Superior temporal gyrus (tissue), 1 donor: ENCODE results near the gene AFG3L2.

Experiments used
- DNase-seq: peaks from one replicate; pipeline ENCODE4 v3.0.0-alpha.2; 2016; ENCODE audit errors: extremely low spot score

AFG3L2 gene

DNA sequence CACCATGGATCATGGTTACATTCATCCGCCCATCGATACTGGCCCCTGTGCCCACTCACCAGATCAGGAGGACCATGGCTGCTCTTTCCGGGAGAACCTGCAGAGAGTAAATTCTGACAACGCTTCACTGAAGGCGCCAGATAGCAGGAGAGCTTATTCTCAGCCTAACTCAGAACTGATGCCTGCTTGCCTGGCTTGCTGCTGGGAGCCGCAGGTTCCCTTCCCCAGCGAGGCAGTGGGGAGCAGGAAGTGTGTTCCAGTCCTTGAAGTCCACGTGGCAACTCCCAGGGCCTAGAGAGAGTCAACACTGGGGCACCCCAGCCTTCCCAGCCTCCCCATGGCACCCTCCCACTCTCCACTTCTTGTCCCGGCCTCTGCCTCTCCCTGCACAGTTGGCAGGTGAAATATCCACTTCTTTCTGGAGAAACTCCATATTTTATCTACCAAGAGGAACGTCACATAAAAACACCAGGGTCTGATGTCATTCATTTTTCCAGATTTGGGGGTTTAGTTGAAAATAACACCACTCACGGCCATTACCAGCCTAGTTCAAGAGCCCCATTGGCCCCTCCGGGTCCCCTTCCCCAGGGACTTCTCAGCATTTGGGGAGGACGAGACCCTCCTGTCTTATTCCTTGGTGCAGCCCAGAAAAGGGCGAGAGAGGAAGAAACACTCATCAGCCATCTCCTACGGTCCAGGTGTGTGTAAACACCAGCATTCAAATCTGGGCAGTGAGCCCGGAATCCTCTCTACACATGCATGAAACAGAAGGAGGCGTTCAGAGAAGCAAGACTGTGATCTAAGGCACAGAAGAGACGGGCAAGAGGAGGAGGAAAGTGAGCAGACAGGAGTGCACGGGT is 72.4 kb downstream of the AFG3L2 start:
- DNase-seq, result peak; percentile 30

DNA sequence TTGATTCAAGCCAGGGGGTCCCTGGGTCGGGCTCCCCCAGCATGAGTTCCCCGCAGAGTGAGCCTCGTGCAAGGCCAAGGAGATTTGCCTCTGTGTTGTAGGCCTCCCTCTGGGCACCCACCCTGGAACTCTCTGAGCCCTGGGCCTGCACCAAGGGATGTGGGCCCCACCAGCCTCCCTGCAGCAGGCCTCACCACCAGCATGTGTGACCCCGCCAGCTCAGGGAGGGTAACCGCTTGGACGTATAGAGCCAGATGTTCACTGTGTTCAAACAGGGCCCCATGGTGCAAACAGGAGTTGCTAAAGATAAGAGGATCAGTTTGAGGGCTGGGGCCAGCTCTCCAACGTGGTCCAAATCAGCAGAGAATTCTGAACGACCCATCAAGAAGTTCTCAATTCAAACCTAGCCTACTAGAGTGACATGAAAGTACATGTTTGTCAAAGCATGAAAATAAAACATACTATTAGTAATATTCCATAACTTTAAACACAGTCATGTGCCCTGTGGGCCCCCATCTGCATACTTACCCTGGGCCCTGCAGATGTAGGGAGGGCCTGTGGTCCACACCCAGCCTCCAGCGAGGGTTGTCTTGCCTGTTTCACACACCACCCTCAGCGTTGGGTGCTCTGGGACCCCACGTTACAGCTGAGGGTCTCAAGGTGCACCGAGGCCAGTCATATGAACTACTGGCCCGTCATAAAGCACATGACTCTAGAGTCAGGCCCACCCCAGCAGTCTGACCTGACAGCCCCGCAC is 74.5 kb downstream of the AFG3L2 start:
- no peak for DNase-seq

DNA sequence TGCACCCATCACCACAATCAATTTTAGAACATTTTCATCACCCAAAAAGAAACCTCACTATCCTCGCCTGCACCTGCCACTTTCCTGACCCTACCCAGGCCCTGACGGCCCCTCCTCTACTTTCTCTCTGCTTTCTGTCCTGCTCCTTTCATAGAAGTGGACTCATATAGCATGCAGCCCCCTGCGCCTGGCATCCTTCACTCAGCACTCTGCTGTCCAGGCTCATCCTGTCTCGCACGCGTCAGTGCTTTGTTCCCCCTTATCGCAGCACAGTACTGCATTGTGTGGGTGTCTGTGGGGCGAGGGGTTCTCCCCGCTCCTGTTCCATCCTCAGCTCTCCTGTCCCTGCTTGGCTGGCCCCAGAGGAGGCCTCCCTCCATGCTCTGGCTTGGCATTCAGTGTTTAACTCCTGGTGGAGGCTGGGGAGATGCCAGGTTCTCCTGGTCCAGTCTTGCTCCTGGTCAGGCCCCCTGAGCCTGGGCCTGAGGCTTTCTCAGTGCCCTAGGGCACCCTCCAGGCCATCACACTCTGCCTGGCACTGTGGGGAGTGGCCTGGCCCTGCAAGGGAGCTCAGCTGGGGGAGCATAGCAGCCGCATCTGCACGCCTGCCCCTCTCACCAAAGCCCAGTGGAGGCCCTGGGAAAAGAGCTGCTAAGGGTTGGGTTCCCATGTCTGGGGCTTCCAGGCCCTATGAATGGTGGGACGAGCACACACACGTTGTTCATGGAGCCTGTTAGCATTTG is 75.6 kb downstream of the AFG3L2 start:
- DNase-seq, result no peak

DNA sequence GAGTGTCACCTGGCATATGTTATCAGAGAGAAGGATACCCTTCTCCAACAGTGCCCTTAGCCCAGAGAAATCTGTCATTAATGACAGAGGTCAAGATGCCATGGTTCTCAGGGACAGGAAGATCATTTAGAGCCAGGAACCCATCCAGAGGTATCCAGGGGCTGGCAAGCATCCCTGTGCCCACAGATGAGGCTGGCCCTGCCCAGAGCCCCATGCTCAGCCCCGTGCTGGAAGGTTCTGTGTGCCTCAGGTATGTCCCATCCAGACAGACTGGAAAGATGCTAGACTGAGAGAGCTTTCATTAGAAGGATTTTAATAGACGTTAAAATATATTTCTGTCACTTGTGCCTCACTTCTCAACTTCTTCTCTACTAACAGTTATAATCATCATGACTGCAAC is 77.2 kb downstream of the AFG3L2 start:
- DNase-seq, result no peak

DNA sequence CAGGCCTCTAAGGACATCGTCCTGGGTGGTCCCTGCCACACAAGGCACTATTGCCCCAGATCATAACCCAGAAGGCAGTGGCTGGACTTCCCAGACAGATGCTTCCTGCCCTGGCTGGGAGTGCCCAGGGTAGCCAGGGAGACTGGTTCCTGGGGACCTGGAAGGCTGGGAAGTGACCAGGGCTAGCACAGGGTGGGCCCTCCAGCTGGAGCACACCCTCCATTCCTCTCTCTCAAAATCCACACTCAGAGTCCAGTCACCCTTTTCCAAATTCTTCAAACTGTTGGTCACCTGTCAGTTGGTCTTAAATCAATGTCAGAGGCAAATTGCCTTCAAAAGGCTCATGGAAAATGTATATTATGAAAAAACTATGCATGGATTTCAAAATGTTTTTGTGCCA is 80.6 kb downstream of the AFG3L2 start:
- DNase-seq, result no peak

- no peak for DNase-seq
Observed at GRCh38 chr18:12296087-12296403, 81.0 kb downstream of the AFG3L2 start.

GRCh38 chr18:12295389-12296086 is 81.5 kb downstream of the AFG3L2 start:
- no peak for DNase-seq

- DNase-seq, result no peak
Observed at GRCh38 chr18:12293831-12294230, 83.2 kb downstream of the AFG3L2 start.

- DNase-seq, result no peak
Observed at GRCh38 chr18:12291690-12292089, 85.3 kb downstream of the AFG3L2 start.

DNA sequence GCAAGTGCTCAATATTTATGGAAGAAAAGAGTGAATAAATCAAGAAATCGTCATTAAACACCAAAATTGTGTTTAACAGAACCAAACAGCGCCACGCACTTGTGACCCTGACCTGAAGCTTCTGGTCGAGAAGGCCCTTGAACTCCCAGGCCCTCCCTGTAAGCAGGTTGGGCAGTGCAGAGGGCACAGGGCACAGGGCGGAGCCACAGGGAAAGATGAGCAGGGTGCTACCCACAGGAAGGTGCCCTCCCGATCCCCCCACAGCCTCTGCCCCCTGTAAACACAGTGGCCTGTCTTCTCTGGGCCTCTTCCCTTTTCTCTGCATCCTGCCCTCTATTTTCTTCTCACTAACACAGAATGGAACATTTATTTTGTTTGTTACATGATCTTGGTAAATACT is 85.9 kb downstream of the AFG3L2 start:
- DNase-seq, result no peak

- no peak for DNase-seq
Observed at GRCh38 chr18:12290086-12290485, 86.9 kb downstream of the AFG3L2 start.

- no peak for DNase-seq
Observed at GRCh38 chr18:12288403-12288755, 88.6 kb downstream of the AFG3L2 start.

DNA sequence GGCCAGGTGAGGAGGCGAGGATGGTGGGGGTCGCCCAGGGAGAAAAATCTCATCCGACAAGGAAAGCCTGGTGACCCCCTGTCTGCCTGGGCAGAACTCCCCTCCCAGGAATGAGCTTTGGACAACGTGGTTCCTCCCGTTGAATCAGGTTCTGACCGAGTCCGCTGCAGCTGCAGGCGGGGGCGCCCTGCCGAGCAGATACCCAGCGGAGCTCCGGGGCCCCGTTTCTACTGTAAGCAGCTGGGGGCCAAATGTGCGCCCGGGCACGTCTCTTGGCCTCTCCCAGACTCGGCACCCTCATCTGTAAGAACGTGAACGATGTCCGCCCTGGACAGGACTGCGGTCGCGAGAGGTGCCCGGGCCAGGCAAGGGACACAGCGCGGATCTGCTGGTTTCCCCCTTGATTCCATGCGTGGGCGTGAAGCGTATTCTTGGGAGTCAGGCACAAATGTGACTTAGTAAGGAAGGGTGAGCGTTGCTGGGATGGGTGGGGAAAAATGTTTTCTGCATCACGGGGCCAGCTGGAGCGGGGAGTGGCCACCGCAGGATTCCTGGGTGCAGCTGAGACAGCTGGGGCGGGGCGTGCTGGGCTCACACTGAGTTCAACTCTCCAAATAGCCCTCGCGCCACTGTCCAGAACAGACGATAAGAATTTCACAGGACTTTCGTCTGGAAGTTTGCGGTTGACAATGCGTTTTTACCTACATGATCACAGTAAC is 89.2 kb downstream of the AFG3L2 start:
- DNase-seq, result no peak

DNA sequence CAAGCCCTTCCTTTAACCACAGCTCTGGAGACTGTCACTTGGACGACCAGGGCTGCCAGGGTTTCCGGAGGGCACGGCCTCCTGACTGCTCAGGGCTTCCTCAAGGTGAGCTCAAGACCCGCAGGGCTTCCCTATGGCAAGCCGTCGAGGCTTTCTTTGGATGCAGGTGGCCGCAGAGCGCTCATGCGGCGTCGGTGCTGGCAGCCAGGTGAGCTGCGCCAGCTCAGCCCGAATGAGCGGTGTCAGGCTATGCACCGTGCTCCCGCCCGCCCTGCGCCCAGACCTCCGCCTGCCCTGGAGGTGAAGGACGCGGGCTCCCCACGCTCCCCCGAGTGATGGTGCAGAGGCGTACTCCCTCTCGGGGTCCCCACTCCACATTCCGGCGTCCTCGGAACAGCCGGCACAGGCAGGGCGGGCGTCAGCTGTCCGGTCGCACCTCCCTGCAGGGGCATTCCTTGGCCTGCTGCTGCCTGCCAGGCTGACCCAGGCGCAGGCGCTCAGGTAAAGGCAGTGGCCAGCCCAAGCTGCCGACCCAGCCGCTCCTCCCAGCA is 89.8 kb downstream of the AFG3L2 start:
- DNase-seq, result no peak

DNA sequence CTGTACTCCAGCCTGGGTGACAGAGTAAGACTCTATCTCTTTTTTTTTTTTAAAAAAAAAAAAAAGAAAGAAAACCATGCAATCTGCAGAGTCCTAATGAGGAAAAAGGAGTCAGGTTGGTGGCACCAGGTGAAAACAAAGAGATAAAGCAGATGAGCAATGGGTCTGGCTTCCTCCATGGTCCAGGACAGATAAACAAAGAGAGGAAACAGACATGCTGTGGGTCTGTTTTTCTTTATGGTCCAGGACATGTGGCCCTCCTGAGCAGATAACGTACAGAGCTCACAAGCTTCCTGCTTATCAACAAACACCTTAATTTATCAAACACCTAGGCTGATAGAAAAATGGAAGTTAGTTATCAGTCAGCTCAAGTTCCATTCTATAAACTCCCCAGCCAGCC is 93.4 kb downstream of the AFG3L2 start:
- DNase-seq, result no peak

GRCh38 chr18:12283256-12283655 is 93.8 kb downstream of the AFG3L2 start:
- no peak for DNase-seq

DNA sequence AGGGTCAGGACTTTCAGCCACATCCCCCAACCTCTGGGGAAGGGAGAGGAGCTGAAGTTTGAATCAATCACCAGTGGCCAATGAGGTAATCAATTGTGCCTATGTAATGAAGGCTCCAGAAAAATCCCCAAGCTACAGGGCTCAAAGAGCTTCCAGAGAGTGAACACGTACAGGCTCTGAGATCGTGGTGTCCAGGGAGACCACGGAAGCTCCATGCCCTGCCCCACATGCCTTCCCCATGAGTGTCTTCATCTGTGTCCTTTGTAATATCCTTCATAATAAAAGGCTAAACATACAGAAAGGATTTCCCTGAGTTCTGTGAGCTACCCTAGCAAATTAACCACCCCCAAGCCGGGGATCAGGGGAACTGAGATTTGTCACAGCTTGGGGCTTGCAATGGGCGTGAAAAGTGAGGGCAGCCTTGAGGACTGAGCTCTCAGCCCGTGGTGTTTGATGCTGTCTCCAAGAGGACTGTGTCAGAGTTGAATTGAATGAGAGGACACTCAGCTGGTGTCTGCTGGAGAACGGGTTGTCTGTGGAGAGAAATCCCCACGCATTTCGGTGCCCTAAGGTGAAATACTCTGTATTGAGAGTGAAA is 94.5 kb downstream of the AFG3L2 start:
- no peak for DNase-seq

- DNase-seq, result no peak
Observed at GRCh38 chr18:12281861-12282260, 95.2 kb downstream of the AFG3L2 start.

DNA sequence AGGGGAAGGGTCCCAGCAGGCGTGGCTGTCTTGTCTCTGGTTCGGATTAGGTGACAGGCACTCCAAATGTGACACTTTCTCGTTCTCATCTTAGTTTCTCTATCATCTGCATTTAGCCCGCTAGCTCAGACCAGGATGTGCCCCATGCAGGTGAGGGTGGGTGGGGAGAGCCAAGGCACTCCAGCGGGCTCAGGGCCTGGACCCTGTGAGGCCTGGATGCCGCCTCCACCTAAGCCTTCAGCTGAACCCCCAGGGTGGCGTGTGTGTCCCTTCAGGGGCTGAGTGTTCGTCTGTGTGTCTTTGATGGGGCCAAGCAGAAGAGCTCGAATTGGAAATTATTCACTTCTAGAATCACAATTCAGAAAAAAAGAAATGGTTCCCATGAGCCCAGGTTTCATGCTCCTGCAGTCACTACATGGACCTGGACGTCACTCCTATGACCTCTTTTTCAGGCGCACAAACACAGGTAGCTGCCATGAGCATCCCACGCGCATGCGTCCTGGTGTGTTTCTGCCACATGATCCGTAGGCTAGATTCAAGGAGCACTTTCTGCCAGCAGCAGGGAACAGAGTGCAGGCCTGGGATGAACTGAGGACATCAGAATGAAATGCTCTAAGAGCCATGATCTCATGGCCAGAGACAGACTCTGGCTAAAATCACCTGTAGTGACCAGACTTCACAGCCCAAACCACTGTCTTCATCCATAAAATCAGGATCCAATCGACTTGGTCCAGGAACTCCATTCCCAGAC is 97.1 kb downstream of the AFG3L2 start:
- DNase-seq, result no peak
